ENCODE data around the gene LDAF1. TPM values are rescaled to one million over a fixed set of nuclear protein-coding genes. Genes with fewer than 3 reads are reported as not detected.
"Not testable (repeated sequence)": the region's sequence is repeated elsewhere in the genome, so short reads cannot be mapped to it uniquely, and the experiment has no call there.

LDAF1 gene
- polyA plus RNA-seq, 1 donor, result 23.0 TPM

- Histone ChIP-seq H3K4me3 (ENCODE audit: low read length) (no peak overlapping the region), H3K36me3 (ENCODE audit: control insufficient read depth, insufficient read depth, low read length) (peaks cover 22% of the 10 kb centered on the region), H3K27me3 (ENCODE audit: control insufficient read depth, insufficient read depth, low read length) (no peaks in the 10 kb centered on the region), H3K4me1 (ENCODE audit: control insufficient read depth, insufficient read depth, low read length) (peaks cover 9% of the 10 kb centered on the region), H3K9me3 (ENCODE audit: control insufficient read depth, low read depth, low read length) (no peaks in the 10 kb centered on the region), H3K27ac (ENCODE audit: low read length) (no peak overlapping the region)
- no CpG with 5 or more reads among the region's 2 CpGs for WGBS (ENCODE audit: insufficient coverage, low lambda C conversion rate)
- DNase-seq, result no peak
Measured at GRCh38 chr16:21161211-21161610, 2.7 kb downstream of the LDAF1 start.

GRCh38 chr16:21162661-21163151, 4.2 kb downstream of the LDAF1 start:
- no peaks in the 10 kb centered on the region for H3K9me3 ChIP-seq (ENCODE audit: control insufficient read depth, low read depth, low read length)
- H3K27ac ChIP-seq (ENCODE audit: low read length), result no peak overlapping the region
- DNase-seq, result no peak
- H3K27me3 ChIP-seq (ENCODE audit: control insufficient read depth, insufficient read depth, low read length), result no peaks in the 10 kb centered on the region
- peaks cover 27% of the 10 kb centered on the region for H3K36me3 ChIP-seq (ENCODE audit: control insufficient read depth, insufficient read depth, low read length)
- WGBS (ENCODE audit: insufficient coverage, low lambda C conversion rate), result 80% methylated on average over 1 of the region's 7 CpGs
- H3K4me3 ChIP-seq (ENCODE audit: low read length), result no peak overlapping the region
- peaks cover 6% of the 10 kb centered on the region for H3K4me1 ChIP-seq (ENCODE audit: control insufficient read depth, insufficient read depth, low read length)

DNA sequence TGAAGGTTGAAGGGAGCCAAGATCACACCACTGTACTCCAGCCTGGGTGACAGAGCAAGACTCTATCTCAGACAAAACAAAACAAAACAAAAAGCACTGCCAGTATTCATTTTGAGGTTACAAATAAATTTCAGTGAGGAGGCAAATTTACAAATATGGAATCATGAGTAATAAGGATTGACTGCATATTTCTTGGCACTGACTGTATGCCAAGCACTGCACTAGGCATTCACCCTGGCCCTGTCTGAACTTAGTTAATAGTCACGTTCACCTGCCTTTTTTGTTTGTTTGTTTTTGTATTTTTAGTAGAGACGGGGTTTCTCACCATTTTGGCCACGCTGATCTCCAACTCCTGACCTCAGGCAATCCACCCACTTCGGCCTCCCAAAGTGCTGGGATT, 5.1 kb downstream of the LDAF1 start:
- Histone ChIP-seq H3K4me3 (ENCODE audit: low read length) (no peak overlapping the region), H3K36me3 (ENCODE audit: control insufficient read depth, insufficient read depth, low read length) (peaks cover 27% of the 10 kb centered on the region), H3K4me1 (ENCODE audit: control insufficient read depth, insufficient read depth, low read length) (no peaks in the 10 kb centered on the region), H3K27ac (ENCODE audit: low read length) (no peak overlapping the region), H3K27me3 (ENCODE audit: control insufficient read depth, insufficient read depth, low read length) (no peaks in the 10 kb centered on the region), H3K9me3 (ENCODE audit: control insufficient read depth, low read depth, low read length) (no peaks in the 10 kb centered on the region)
- DNase-seq, result no peak
- no CpG with 5 or more reads among the region's 4 CpGs for WGBS (ENCODE audit: insufficient coverage, low lambda C conversion rate)

DNA sequence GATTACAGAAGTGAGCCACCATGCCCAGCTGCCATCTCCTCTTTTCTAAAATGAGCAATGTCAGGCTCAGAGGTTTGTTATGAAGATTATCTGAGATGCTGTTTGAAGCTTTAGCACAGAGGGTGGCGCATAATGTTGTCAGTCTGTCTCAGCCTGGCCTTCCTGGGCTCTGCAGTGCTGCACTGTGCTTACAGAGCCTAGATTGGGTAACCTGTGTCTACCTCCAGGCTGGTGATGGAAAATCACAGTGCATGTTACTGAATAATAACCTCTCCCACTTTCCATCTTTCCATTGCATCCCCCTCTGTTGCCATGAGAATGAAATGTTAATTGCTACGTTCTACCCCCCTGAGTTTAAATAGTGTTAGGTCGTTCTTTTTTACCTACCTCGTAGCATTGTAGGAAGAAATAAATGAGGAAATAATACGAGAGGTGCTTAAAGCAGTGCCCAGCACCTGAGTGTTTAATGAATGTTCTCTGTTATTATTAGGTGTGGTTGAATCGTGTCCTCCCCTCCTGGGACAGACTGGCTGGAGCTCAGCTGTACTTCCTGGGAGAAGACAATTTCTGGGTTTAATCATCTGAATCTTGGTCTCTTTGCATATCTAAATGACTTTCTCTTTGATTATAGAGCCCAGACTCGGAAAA, 6.2 kb downstream of the LDAF1 start:
- Histone ChIP-seq H3K4me3 (ENCODE audit: low read length) (no peak overlapping the region), H3K36me3 (ENCODE audit: control insufficient read depth, insufficient read depth, low read length) (peaks cover 32% of the 10 kb centered on the region), H3K4me1 (ENCODE audit: control insufficient read depth, insufficient read depth, low read length) (no peaks in the 10 kb centered on the region), H3K27ac (ENCODE audit: low read length) (no peak overlapping the region), H3K9me3 (ENCODE audit: control insufficient read depth, low read depth, low read length) (no peaks in the 10 kb centered on the region), H3K27me3 (ENCODE audit: control insufficient read depth, insufficient read depth, low read length) (no peaks in the 10 kb centered on the region)
- WGBS (ENCODE audit: insufficient coverage, low lambda C conversion rate), result 100% methylated on average over 4 of the region's 7 CpGs
- no peak for DNase-seq

DNA sequence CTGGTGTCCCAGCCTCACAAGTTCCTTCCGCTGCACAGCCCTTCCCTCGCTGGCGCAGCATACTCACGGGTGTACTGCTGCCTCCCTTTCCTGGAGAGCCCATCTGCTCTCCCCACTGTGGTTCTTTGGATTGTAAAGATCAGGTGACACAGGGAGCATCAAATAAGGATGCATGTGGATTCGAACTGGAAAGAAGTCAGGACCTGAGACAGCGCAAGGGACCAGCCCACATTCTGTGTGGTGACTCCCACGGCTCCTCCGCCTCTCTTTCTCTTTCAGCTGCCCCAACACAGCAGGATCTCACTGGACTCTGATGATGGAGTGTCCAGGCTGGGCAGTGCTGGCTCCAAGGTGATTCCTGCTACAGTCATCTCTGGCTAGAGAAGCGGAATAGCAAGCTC, 8.1 kb downstream of the LDAF1 start:
- Histone ChIP-seq H3K4me3 (ENCODE audit: low read length) (no peak overlapping the region), H3K4me1 (ENCODE audit: control insufficient read depth, insufficient read depth, low read length) (no peaks in the 10 kb centered on the region), H3K27me3 (ENCODE audit: control insufficient read depth, insufficient read depth, low read length) (no peaks in the 10 kb centered on the region), H3K36me3 (ENCODE audit: control insufficient read depth, insufficient read depth, low read length) (peaks cover 42% of the 10 kb centered on the region), H3K27ac (ENCODE audit: low read length) (no peak overlapping the region), H3K9me3 (ENCODE audit: control insufficient read depth, low read depth, low read length) (no peaks in the 10 kb centered on the region)
- WGBS (ENCODE audit: insufficient coverage, low lambda C conversion rate), result no CpG with 5 or more reads among the region's 9 CpGs
- no peak for DNase-seq

- no peak for DNase-seq
- H3K27me3 ChIP-seq (ENCODE audit: control insufficient read depth, insufficient read depth, low read length), result no peaks in the 10 kb centered on the region
- H3K4me1 ChIP-seq (ENCODE audit: control insufficient read depth, insufficient read depth, low read length), result no peaks in the 10 kb centered on the region
- no peak overlapping the region for H3K27ac ChIP-seq (ENCODE audit: low read length)
- H3K4me3 ChIP-seq (ENCODE audit: low read length), result no peak overlapping the region
- H3K36me3 ChIP-seq (ENCODE audit: control insufficient read depth, insufficient read depth, low read length), result peaks cover 48% of the 10 kb centered on the region
- no peaks in the 10 kb centered on the region for H3K9me3 ChIP-seq (ENCODE audit: control insufficient read depth, low read depth, low read length)
- WGBS (ENCODE audit: insufficient coverage, low lambda C conversion rate), result 100% methylated on average over 1 of the region's 9 CpGs
Measured at GRCh38 chr16:21167360-21167759, 8.9 kb downstream of the LDAF1 start.

DNA sequence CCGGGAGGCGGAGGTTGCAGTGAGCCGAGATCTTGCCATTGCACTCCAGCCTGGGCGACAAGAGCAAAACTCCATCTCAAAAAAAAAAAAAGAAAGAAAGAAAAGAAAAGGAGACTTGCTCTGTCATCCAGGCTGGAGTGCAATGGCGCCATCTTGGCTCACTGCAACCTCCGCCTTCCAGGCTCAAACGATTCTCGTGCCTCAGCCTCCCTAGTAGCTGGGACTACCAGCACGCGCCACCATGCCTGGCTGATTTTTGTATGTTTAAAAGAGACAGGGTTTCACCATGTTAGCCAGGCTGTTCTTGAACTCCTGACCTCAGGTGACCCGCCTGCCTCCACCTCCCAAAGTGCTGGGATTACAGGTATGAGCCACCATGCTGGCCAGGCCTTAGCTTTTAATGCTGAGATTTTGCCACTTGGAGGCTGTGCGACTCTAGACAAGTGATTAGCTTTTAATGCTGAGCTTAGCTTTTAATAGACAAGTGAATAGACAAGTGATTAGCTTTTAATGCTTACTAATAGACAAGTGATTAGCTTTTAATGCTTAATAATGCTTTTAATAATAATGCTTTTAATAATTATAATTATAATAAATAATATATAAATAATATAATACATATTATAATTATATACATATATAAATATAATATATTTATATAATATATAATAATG, 9.6 kb downstream of the LDAF1 start:
- peaks cover 48% of the 10 kb centered on the region for H3K36me3 ChIP-seq (ENCODE audit: control insufficient read depth, insufficient read depth, low read length)
- no CpG with 5 or more reads among the region's 12 CpGs for WGBS (ENCODE audit: insufficient coverage, low lambda C conversion rate)

GRCh38 chr16:21169249-21169981, 10.9 kb downstream of the LDAF1 start:
- no CpG with 5 or more reads among the region's 5 CpGs for WGBS (ENCODE audit: insufficient coverage, low lambda C conversion rate)
- Histone ChIP-seq H3K27me3 (ENCODE audit: control insufficient read depth, insufficient read depth, low read length) (no peaks in the 10 kb centered on the region), H3K27ac (ENCODE audit: low read length) (no peak overlapping the region), H3K4me1 (ENCODE audit: control insufficient read depth, insufficient read depth, low read length) (no peaks in the 10 kb centered on the region), H3K4me3 (ENCODE audit: low read length) (no peak overlapping the region), H3K36me3 (ENCODE audit: control insufficient read depth, insufficient read depth, low read length) (peaks cover 46% of the 10 kb centered on the region), H3K9me3 (ENCODE audit: control insufficient read depth, low read depth, low read length) (no peaks in the 10 kb centered on the region)
- DNase-seq, result no peak

More for the DNA sequence above, 9.6 kb downstream of the LDAF1 start:
- Histone ChIP-seq H3K9me3 (ENCODE audit: control insufficient read depth, low read depth, low read length) (no peaks in the 10 kb centered on the region), H3K4me1 (ENCODE audit: control insufficient read depth, insufficient read depth, low read length) (no peaks in the 10 kb centered on the region), H3K27ac (ENCODE audit: low read length) (no peak overlapping the region), H3K27me3 (ENCODE audit: control insufficient read depth, insufficient read depth, low read length) (no peaks in the 10 kb centered on the region), H3K4me3 (ENCODE audit: low read length) (no peak overlapping the region)
- DNase-seq, result no peak

GRCh38 chr16:21170116-21170515, 11.6 kb downstream of the LDAF1 start:
- H3K27ac ChIP-seq (ENCODE audit: low read length); H3K4me1 ChIP-seq (ENCODE audit: control insufficient read depth, insufficient read depth, low read length); H3K9me3 ChIP-seq (ENCODE audit: control insufficient read depth, low read depth, low read length); DNase-seq; H3K4me3 ChIP-seq (ENCODE audit: low read length); H3K27me3 ChIP-seq (ENCODE audit: control insufficient read depth, insufficient read depth, low read length): not testable (repeated sequence)
- WGBS (ENCODE audit: insufficient coverage, low lambda C conversion rate), result 100% methylated on average over 1 of the region's 8 CpGs
- peaks cover 49% of the 10 kb centered on the region for H3K36me3 ChIP-seq (ENCODE audit: control insufficient read depth, insufficient read depth, low read length)

DNA sequence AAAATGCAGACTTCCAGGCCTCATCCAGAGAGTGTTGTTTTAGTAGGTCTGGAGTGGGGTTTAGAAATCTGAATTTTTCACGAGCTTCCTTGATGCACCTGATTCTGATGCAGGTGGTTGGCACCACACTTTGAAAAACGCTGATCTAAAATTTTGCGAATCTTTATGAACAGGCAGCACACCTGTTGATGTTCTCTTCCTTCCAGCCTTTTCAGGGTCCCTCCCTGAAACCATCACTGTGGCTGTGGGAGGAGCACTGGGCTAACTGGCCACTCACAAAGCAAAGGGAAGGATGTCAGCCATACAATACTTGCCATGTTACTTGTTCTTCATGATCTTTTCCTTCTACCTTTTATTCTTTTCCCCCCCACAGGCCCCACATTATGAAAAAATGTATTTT, 14.2 kb downstream of the LDAF1 start:
- Histone ChIP-seq H3K9me3 (ENCODE audit: control insufficient read depth, low read depth, low read length) (no peaks in the 10 kb centered on the region), H3K27me3 (ENCODE audit: control insufficient read depth, insufficient read depth, low read length) (no peaks in the 10 kb centered on the region), H3K36me3 (ENCODE audit: control insufficient read depth, insufficient read depth, low read length) (peaks cover 40% of the 10 kb centered on the region), H3K4me1 (ENCODE audit: control insufficient read depth, insufficient read depth, low read length) (no peaks in the 10 kb centered on the region), H3K4me3 (ENCODE audit: low read length) (no peak overlapping the region), H3K27ac (ENCODE audit: low read length) (no peak overlapping the region)
- DNase-seq, result no peak
- WGBS (ENCODE audit: insufficient coverage, low lambda C conversion rate), result no CpG with 5 or more reads among the region's 3 CpGs
